ENCODE data around the gene OR2AK2. TPM values are rescaled to one million over a fixed set of nuclear protein-coding genes. Genes with fewer than 3 reads are reported as not detected.

The OR2AK2 gene
- total RNA-seq, 1 experiment from 2014 or later, result not detected

DNA sequence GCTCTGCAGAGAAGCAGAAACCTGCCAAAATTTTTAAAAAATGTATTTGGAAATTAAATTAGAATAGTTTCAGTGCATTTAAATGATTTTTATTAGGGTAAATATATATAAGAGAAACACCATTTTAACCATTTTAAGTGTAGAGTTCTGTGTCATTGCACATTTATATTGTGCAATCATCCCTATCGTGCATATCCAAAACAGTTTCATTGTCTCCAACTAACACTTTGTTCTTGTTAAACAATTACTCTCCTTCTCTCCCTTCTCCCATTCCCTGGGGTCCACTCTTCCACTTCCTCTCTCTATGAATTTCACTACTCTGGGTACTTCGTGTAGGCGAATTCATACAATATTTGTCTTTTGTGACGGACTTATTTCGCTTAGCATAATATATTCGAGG, 22.4 kb upstream of the OR2AK2 start (continued):
- TF ChIP-seq, protein P1, sequence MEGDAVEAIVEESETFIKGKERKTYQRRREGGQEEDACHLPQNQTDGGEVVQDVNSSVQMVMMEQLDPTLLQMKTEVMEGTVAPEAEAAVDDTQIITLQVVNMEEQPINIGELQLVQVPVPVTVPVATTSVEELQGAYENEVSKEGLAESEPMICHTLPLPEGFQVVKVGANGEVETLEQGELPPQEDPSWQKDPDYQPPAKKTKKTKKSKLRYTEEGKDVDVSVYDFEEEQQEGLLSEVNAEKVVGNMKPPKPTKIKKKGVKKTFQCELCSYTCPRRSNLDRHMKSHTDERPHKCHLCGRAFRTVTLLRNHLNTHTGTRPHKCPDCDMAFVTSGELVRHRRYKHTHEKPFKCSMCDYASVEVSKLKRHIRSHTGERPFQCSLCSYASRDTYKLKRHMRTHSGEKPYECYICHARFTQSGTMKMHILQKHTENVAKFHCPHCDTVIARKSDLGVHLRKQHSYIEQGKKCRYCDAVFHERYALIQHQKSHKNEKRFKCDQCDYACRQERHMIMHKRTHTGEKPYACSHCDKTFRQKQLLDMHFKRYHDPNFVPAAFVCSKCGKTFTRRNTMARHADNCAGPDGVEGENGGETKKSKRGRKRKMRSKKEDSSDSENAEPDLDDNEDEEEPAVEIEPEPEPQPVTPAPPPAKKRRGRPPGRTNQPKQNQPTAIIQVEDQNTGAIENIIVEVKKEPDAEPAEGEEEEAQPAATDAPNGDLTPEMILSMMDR (IDR thresholded peaks at IDR 0.05 in 2 of 3, conservative IDR thresholded peaks at IDR 0.05 in 1 of 3; ENCODE audit: borderline replicate concordance in 1 of 3, insufficient read depth in 1 of 3, low read depth in 2 of 3, low read length in 2 of 3), result no peak
- no peak for TF ChIP-seq SP1 (IDR thresholded peaks at IDR 0.05; ENCODE audit: low read depth)

DNA sequence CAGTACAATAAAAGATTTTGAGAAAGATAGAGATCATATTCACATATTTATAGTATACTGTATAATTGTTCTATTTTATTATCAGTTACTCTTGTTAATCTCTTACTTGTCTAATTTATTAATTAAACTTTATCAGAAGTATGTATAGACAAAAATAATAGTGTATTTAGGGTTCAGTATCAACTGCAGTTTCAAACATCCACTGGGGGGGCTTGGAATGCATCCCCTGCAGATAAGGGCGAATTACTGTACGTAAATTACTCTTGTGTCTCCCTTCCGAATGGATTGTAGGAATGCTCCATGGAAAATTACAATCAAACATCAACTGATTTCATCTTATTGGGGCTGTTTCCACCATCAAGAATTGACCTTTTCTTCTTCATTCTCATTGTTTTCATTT, 16.5 kb upstream of the OR2AK2 start, which contains the start of gene OR2L8:
TSS of gene OR2L8 (plus strand) at position 301 of the 400 bp plus-strand sequence. CDS start at position 301, 0 bp downstream.
- Histone ChIP-seq H2AFZ (ENCODE audit: low read depth, low read length, poor library complexity, severe bottlenecking) (no peak within 1 kb of the TSS), H3K4me3 (replicated peaks in 1 of 2; ENCODE audit: low read depth in 1 of 2, low read length in 2 of 2) (no peak within 1 kb of the TSS), H3K9me3 (ENCODE audit: control insufficient read depth in 1 of 2, insufficient read depth in 1 of 2, low read depth in 1 of 2, low read length in 2 of 2) (peaks cover 11 to 13% of the 10 kb centered on the region in 2 experiments; a peak in 2 of 4 replicates), H3K27ac (ENCODE audit: low read depth, low read length) (no peak within 1 kb of the TSS), H3K79me2 (ENCODE audit: insufficient read depth, low read length) (no peaks in the 10 kb centered on the region), H3K9me2 (ENCODE audit: insufficient read depth) (no peaks in the 10 kb centered on the region), H3K36me3 (ENCODE audit: control insufficient read depth in 1 of 2, insufficient read depth in 2 of 2, low read length in 2 of 2) (no peaks in the 10 kb centered on the region), H4K20me1 (ENCODE audit: insufficient read depth) (no peaks in the 10 kb centered on the region), H3K4me2 (ENCODE audit: low read length) (no peak within 1 kb of the TSS), H3K9ac (ENCODE audit: low read length) (no peak within 1 kb of the TSS), H3K27me3 (ENCODE audit: insufficient read depth, low read length) (no peaks in the 10 kb centered on the region), H3K4me1 (ENCODE audit: control insufficient read depth in 1 of 2, insufficient read depth in 2 of 2, low read length in 2 of 2) (no peaks in the 10 kb centered on the region)
- POLR2A ChIA-PET, result no interaction called here
- no peak for ATAC-seq
- BruUV-seq (replicated peaks), result no TSS peak
- no peak for DNase-seq (ENCODE audit: low read depth, low spot score)
- RAD21 ChIA-PET (ENCODE audit: low non-redundant PET in 1 of 2, low total read pairs in 2 of 2, uncharacterized antibody in 2 of 2, unreplicated experiment in 2 of 2), result no interaction called here
- intact Hi-C loops (cut with micrococcal nuclease), result no loop called here
- TF ChIP-seq RAD21 (IDR thresholded peaks at IDR 0.05; ENCODE audit: low read depth) (no peak), ZFX (IDR thresholded peaks at IDR 0.05) (no peak), ELF1 (IDR thresholded peaks at IDR 0.05; ENCODE audit: borderline replicate concordance, low read depth) (no peak), ZNF274 (IDR thresholded peaks at IDR 0.05; ENCODE audit: low read depth, low read length) (no peak), CEBPB (IDR thresholded peaks at IDR 0.05; ENCODE audit: low read depth) (no peak), YY1 (IDR thresholded peaks at IDR 0.05; ENCODE audit: extremely low read depth, insufficient replicate concordance, low read depth, low read length) (no peak), EGR1 (IDR thresholded peaks at IDR 0.05; ENCODE audit: low read depth) (no peak), EZH2phosphoT487 (IDR thresholded peaks at IDR 0.05; ENCODE audit: borderline replicate concordance) (no peak), TCF7L2 (IDR thresholded peaks at IDR 0.05; ENCODE audit: borderline replicate concordance, extremely low read depth, insufficient read depth, insufficient read length) (no peak), POLR2A (IDR thresholded peaks at IDR 0.05; ENCODE audit: borderline replicate concordance, extremely low read depth, insufficient read depth, insufficient read length) (no peak), SRF (IDR thresholded peaks at IDR 0.05; ENCODE audit: low read depth) (no peak), JUND (IDR thresholded peaks at IDR 0.05) (no peak), SIN3A (IDR thresholded peaks at IDR 0.05; ENCODE audit: low read depth) (no peak), CBX3 (IDR thresholded peaks at IDR 0.05; ENCODE audit: low read depth) (no peak)
- TF ChIP-seq, protein P2, sequence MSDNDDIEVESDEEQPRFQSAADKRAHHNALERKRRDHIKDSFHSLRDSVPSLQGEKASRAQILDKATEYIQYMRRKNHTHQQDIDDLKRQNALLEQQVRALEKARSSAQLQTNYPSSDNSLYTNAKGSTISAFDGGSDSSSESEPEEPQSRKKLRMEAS (IDR thresholded peaks at IDR 0.05), result no peak
- TF ChIP-seq, protein P3, sequence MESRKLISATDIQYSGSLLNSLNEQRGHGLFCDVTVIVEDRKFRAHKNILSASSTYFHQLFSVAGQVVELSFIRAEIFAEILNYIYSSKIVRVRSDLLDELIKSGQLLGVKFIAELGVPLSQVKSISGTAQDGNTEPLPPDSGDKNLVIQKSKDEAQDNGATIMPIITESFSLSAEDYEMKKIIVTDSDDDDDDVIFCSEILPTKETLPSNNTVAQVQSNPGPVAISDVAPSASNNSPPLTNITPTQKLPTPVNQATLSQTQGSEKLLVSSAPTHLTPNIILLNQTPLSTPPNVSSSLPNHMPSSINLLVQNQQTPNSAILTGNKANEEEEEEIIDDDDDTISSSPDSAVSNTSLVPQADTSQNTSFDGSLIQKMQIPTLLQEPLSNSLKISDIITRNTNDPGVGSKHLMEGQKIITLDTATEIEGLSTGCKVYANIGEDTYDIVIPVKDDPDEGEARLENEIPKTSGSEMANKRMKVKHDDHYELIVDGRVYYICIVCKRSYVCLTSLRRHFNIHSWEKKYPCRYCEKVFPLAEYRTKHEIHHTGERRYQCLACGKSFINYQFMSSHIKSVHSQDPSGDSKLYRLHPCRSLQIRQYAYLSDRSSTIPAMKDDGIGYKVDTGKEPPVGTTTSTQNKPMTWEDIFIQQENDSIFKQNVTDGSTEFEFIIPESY (IDR thresholded peaks at IDR 0.05; ENCODE audit: extremely low read depth, insufficient replicate concordance, low read length), result no peak
- TF ChIP-seq, protein P4, sequence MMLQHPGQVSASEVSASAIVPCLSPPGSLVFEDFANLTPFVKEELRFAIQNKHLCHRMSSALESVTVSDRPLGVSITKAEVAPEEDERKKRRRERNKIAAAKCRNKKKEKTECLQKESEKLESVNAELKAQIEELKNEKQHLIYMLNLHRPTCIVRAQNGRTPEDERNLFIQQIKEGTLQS (IDR thresholded peaks at IDR 0.05), result no peak
- TF ChIP-seq, protein P1 (IDR thresholded peaks at IDR 0.05 in 2 of 3, conservative IDR thresholded peaks at IDR 0.05 in 1 of 3; ENCODE audit: borderline replicate concordance in 1 of 3, insufficient read depth in 1 of 3, low read depth in 2 of 3, low read length in 2 of 3), result no peak
- CTCF ChIA-PET, result no interaction called here
